Measurements from ENCODE around the gene SRBD1.
"Not testable (repeated sequence)": the region's sequence is repeated elsewhere in the genome, so short reads cannot be mapped to it uniquely, and the experiment has no call there.

Gene SRBD1

DNA sequence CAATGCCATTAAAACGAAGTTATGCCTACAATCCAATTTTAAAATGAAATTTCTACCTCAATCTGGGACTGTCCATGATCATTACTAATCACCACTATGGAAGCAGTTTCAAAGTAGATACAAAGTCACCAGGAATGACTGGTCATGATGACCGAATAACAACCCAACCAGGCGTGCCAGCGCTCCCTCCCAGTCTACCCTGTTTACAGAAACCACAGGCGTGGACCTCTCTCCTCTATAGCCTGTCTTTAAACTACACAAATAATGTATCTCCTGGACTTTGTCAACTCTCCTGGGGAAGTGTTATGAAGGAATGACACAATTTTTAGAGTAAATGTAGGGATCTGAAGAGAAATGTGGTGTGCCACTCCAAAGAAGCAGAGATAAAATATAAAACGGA is 150.2 kb downstream of the SRBD1 start:
- DNase-seq: no peak

DNA sequence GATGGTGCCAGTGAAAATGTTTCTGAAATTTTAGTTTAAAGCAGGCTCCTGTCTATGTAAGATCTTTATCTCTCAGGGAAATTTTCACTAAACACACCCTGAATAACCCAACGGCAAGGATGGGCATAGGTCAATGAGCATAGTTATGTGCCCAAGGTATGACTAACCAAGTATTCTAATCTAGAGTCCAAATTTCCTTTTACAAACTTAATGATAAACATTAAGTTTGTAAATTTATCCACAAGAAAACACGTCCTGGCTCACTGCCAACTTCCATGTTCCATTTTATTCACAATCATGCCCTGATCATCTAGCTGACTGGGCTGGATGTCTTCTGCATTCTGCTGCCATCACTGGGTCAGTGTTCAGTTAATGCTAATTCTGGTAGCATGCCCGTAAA is 151.2 kb downstream of the SRBD1 start:
- no peak for DNase-seq

DNA sequence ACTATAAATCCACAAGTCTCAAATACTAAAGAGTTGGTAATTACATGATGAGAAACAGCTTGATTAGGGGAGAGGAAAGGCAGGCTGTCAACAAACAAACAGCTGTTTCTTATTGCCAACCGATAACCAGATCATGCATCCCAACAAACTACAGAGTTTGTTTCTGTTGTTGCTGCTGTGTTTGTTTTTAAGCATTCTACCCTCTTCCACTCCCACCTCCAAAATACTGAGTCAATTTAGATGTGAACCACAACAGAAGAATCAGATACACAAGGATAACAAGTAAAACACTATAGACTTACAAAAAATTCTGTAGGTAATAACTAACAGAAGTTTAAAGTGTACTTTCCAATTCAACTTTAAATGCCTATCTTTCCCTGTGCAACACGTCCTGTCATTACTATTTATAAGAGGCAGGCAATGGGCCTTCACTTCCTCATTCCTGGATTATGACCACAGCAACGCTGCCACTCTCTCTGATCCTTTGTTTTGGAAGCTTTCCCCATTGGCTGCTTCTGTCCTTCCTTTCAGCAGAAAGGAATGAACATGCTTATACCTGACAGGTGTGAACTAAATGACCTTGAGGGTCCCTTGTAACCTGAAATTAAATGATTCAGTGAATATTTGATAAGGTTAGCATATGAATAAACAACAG is 152.0 kb downstream of the SRBD1 start:
- DNase-seq: peak in 1 of 2 experiments; percentile 45

DNA sequence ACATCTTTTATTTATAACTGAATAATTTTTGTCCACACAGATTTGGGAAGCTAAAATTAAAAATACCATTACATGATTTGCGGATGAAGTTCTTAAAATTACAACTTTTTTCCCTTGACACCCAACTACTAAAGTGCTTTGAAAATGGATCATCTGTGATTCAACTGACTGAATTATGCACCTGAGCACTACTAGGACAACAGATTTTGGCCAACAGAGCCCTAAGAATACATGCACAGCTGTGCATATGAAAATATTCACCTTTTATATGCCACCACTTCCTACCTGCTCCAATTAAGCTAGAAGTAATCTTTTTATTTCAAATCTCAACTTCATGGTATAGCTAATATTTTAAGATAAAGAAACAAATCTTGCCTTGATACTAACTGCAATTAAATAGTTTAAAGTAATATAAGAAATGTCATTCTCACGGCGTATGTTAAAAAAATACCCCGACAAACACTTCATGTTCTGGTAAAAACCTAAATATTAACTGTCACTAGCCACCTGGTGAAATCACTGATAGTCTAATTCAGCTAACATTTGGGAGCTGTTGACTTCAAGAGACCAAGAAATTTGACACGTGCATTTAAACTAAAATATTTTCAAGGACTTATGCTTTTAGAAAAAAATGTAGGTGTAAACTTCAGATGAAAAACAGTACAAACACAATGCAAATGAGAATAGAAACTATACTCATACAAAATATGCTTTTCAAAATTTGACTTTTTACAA is 153.7 kb downstream of the SRBD1 start:
- no peak for DNase-seq

DNA sequence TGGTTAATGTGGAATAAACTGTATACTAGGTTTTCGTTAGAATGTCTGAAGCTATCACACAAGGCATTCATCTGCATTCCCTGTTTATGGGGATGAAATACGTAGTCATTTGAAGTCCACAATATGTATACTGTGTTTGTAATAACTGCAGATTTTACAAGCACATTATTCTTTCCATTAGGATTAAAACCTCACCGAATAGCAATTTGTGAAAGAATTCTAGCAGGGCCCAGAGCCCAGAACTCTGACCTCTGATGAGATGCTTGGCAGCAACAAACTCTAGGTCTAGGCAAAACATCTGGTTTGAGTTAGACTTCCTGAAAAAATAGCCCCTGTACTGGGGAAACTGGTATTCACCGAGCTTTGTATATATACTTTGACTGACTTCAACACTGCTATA is 158.2 kb downstream of the SRBD1 start:
- DNase-seq: no peak

DNA sequence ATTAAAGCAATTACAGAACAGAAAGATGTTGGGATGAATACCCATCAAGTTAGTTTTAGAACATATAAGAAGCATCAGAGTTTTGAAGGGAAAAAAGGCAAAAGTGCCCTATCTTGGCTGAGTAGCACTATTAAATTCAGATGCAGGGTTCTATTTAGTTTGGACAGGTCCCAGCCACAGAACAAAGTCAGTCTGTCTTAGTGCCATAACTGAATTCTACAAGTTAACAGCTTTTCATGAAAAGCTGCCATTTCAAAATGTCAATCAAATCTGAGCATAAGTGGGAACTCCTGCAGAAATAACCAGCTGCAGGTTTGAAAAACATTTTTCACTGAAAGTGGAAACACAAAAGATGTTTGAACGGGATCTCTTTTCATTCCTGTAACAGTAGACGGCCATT is 160.4 kb downstream of the SRBD1 start:
- DNase-seq: no peak

DNA sequence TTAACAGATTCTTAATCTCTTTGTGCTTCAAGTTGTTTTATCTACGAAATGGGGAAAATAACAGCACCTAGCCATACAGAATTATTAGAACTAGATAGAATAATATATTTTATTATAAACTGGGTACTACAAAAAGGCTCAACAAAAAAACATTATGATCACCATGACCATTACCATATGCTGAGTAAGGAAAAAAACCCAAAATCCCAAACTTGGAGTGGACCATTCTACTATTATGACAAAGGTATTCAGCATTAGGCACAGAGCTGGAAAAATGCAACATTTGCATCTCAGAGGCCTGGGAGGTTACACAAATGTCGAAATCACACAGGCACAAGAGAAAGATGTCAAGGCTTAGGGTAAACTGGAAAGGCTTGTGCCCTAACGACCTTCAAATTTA is 162.8 kb downstream of the SRBD1 start:
- no peak for DNase-seq

DNA sequence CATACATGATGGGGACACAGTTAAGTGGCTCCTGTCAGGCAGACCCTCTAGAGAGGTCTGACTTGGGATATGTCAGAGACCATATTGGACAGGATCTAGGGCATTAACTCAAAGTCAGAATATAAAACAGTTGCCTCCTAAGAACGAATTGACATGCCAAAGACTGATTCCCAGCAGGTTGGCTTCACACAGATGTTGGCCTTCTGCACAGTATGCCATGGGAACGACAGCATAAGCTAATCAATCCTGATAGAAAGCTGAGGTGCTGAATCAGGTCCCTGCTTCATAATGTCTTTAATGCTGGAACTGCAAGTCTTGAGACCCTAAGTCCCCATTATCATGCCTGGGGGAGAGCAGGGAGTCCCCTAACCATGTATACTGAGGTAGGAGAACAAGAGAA is 165.1 kb downstream of the SRBD1 start:
- DNase-seq: no peak

GRCh38 chr2:45445037-45445436 is 166.0 kb downstream of the SRBD1 start:
- DNase-seq: no peak

- no peak for DNase-seq
Observed at GRCh38 chr2:45443012-45443411, 168.1 kb downstream of the SRBD1 start.

- no peak for DNase-seq
Observed at GRCh38 chr2:45442026-45442425, 169.0 kb downstream of the SRBD1 start.

DNA sequence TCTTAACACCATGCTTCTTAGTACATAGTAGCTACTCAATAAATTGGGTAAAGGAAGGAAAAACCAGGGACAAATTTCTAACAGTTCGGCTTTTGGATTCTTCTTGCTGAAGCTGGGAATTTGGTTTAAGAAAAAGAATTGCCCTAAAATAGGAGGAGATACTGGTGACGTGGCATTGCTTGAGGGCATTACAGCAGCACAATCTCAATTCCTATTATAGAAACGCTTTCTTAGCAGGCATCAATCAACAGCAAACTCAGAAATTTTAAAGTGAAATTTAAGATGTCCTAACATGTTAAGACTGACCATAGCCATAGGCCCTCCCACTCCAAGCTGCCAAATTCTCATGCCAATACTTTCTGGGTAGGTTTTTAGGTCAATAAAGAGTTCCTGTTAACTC is 169.5 kb downstream of the SRBD1 start:
- DNase-seq: no peak

DNA sequence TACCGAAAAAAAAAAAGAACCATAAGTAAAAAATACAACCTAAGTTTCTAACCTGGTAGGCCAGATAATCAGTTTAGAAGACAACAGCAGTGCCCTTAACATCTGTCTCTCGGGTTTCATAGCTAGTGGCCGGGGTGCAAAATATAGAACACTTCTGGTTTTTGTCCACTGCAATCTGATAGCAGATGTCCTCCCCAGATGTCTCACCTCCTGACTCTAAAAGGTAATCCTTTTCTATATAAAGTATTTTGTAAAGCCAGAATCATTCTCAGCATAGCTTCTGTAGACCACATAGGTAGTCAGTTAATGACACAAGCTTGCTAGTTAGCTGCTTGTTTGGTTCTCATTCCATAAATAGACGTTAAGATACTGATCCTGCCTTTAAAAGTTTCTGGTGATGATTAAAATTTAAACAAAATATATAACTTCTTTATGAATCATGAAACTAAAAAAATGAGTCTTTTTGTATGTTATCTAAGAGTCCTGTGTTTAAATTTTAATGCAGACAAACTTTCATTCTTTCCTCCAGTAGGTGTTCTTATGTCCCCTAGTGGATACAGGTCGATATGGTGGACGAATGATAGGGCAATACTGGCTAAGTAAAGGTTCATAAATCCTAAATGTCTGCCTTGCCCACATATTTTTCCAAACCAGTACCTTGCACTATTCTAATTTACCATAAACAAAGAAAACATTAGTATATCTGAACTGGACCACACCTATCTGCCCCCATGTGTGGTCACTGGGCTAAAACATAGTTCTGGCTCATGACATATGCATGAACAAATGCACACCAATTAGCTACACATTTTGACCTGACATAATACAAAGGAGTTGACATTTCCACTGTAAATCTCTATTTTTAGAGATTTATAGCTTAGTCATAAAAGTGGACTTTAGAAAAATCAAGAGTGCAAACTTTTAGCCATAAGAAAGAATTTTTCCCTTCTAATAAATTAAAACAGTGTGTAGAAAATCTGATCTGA is 171.0 kb downstream of the SRBD1 start:
- peak in 1 of 2 experiments; percentile 15 for DNase-seq

DNA sequence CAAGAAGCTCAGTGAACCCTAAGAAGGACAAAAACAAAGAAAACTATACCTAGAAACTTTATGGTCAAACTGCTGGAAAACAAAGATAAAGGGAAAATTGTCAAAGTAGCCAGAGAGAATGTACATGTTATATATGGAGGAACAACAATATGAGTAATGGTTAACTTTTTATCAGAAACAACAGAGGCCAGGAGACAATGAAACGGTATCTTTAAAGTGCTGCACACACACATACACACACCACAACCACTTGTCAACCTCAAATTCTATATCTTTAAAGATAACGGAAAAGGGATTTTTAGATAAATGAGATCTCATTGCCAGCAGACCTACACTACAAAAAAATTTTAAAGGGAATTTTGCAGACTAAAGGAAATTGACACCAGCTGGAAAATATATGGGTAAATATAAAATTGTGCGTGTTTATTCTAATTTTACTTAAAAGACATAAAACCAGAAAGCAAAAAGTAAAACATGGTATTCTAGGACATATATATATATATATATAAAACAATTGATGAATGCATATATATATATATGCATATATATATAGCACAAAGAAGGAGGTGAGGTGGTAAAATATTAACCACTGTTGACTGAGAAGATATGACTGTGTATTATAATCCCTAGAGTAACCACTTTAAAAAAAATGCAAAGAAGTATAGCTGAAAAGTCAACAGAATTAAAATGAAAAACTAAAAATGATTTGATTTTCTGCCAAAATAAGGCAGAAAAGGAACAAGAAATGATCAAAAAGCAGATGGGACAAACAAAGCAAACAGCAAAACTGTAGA is 172.0 kb downstream of the SRBD1 start:
- no peak for DNase-seq

DNA sequence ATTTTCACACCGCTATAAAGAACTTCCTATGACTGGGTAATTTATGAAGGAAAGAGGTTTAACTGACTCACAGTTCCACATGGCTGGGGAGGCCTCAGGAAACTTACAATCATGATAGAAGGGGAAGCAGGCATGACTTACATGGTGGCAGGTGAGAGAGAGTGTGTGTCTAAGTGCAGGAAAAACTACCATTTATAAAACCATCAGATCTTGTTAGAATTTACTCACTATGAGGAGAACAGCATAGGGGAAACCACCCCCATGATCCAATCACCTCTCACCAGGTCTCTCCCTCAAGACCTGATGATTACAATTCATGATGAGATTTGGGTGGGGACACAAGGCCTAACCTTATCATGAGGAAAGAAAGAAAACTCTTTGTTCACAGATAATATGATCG is 174.6 kb downstream of the SRBD1 start:
- no peak for DNase-seq

GRCh38 chr2:45435316-45435715 is 175.8 kb downstream of the SRBD1 start:
- DNase-seq: peak; percentile 77 to 83

- no peak for DNase-seq
Observed at GRCh38 chr2:45433363-45433762, 177.7 kb downstream of the SRBD1 start.

DNA sequence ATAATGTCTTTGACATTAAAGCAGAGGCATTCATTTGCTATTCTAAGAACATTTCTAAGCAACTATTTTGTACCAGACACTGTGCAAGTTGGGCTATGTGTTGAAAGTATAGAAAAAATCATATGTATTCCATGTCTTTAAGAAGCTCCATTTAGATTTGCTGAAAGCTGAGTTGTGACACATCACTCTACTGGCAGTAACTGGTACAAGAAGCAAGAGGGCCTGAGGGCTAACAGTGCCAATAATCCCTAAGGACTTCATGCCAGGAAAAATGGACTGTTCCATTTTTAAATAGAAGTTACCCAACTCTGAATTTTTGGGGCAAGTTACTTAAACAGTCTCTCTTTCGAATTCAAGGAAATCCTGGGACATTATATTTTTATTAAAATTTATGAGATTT is 178.7 kb downstream of the SRBD1 start:
- DNase-seq: peak in 1 of 2 experiments; percentile 33

- not testable (repeated sequence) for DNase-seq
Observed at GRCh38 chr2:45426025-45426424, 185.0 kb downstream of the SRBD1 start.

GRCh38 chr2:45422921-45423320 is 188.1 kb downstream of the SRBD1 start:
- no peak for DNase-seq

- DNase-seq: no peak
Observed at GRCh38 chr2:45418532-45418931, 192.5 kb downstream of the SRBD1 start.

- no peak for DNase-seq
Observed at GRCh38 chr2:45415534-45416123, 195.4 kb downstream of the SRBD1 start.

Data from SW 1271 (cell line).